Keratinocyte (primary cell): ENCODE data around the gene NCKIPSD.

Experiments
- CTCF ChIP-seq, 3 experiments: IDR thresholded peaks in 1 of 3; conservative IDR thresholded peaks in 1 of 3; optimal IDR thresholded peaks in 1 of 3; 2 replicates in 2 of 3; 3 replicates in 1 of 3; pipeline versions ENCODE3 to v1.5.1; 2011; ENCODE audit warnings: low read length in 3 of 3, mild to moderate bottlenecking in 3 of 3, moderate library complexity in 2 of 3, control low read depth in 1 of 3, inconsistent platforms in 1 of 3; ENCODE audit not compliant: insufficient read depth in 2 of 3; ENCODE audit errors: extremely low read depth in 1 of 3
- EZH2 ChIP-seq: IDR thresholded peaks from one replicate; pipeline ENCODE4 v1.6.1; 2012; ENCODE audit warnings: inconsistent platforms, mild to moderate bottlenecking, low read length, moderate library complexity

- TF ChIP-seq CTCF (optimal IDR thresholded peaks at IDR 0.05 in 1 of 3, IDR thresholded peaks at IDR 0.05 in 1 of 3, conservative IDR thresholded peaks at IDR 0.05 in 1 of 3; ENCODE audit: extremely low read depth in 1 of 3, insufficient read depth in 2 of 3, low read length in 3 of 3) (no peak), EZH2 (no peak)
These were observed 24.1 kb downstream of the NCKIPSD start for GRCh38 chr3:48661501-48662144.
